ENCODE data around the gene KRTAP4-1.
"Not testable (repeated sequence)": the region's sequence is repeated elsewhere in the genome, so short reads cannot be mapped to it uniquely, and the experiment has no call there.

KRTAP4-1 gene

GRCh38 chr17:41184480-41184961 lies at the start of gene KRTAP4-1:
KRTAP4-1 (minus strand) TSS chr17:41184911; CDS start chr17:41184854, 57 bp downstream.
- no peak for TF ChIP-seq CTCF (IDR thresholded peaks at IDR 0.05; ENCODE audit: low read depth, low read length)
- no peak for DNase-seq (ENCODE audit: extremely low read depth, low read depth)

DNA sequence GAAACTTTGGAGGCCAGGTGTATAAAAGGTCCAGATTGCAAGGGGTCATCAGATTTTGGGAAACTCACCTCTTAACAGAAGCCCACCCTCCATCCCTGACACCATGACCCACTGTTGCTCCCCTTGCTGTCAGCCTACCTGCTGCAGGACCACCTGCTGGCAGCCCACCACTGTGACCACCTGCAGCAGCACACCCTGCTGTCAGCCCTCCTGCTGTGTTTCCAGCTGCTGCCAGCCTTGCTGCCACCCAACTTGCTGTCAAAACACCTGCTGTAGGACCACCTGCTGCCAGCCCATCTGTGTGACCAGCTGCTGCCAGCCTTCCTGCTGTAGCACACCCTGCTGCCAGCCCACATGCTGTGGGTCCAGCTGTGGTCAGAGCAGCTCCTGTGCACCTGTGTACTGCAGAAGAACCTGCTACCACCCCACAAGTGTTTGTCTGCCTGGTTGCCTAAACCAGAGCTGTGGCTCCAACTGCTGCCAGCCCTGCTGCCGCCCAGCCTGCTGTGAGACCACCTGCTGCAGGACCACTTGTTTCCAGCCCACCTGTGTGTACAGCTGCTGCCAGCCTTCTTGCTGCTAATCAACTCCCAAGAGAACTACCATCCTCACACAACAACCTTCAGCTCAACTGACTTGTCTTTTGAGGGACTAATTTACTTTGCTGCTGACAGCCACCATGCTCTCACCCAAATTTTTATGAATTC lies 47.8 kb upstream of the KRTAP4-1 start, which contains the start of gene KRTAP9-3:
Gene KRTAP9-3 (plus strand): TSS at position 51 of the 707 bp plus-strand sequence. CDS start 53 bp downstream, at position 104.
- DNase-seq (ENCODE audit: extremely low read depth, low read depth): not testable (repeated sequence)

- TF ChIP-seq CTCF (IDR thresholded peaks at IDR 0.05; ENCODE audit: low read depth, low read length): no peak
- no peak for DNase-seq (ENCODE audit: extremely low read depth, low read depth)
These were observed 47.0 kb upstream of the KRTAP4-1 start for GRCh38 chr17:41231731-41232130.

DNA sequence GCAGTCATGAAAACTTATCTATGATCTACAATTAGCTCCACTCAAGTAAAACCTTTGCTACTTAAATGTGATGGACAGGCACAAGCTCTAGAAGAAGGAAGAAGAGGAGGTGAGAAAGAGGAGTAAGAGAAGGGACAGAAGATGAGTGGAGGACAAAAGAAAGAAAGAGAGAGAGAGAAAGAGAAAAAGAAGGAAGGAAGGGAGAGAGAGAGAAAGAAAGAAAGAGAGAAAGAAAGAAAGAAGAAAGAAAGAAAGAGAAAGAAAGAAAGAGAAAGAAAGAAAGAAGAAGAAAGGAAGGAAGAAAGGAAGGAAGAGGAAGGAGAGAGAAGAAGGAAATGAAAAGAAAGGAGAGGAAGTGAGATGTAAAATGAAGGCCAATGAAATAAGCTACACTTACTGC lies 45.4 kb upstream of the KRTAP4-1 start:
- DNase-seq (ENCODE audit: extremely low read depth, low read depth): no peak
- TF ChIP-seq CTCF (IDR thresholded peaks at IDR 0.05; ENCODE audit: low read depth, low read length): no peak

GRCh38 chr17:41226598-41227095 lies 41.9 kb upstream of the KRTAP4-1 start, which contains the start of gene KRTAP9-2:
KRTAP9-2 (plus strand) TSS chr17:41226648; CDS start chr17:41226655, 7 bp downstream.
- DNase-seq (ENCODE audit: extremely low read depth, low read depth): not testable (repeated sequence)

- TF ChIP-seq CTCF (IDR thresholded peaks at IDR 0.05; ENCODE audit: low read depth, low read length): no peak
- DNase-seq (ENCODE audit: extremely low read depth, low read depth): no peak
These were observed 41.3 kb upstream of the KRTAP4-1 start for GRCh38 chr17:41226051-41226450.

DNA sequence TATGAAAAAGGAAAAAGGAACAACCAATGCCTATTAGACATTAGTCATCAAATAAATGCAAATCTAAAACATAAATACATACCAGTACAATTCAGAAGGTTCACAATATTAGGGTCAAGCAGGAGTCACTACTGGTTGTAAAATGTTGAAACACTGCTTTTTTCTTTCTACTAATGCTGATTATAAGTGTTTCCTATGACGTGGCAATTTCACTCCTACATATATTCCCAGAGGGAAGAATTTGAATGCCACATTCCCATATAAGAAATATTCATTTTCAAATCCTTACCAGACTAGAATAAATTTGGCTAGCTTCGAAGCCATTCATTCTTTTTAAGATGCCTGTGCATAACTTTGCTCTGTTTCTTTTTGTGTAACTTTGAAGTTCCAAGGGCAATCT lies 39.1 kb upstream of the KRTAP4-1 start:
- no peak for TF ChIP-seq CTCF (IDR thresholded peaks at IDR 0.05; ENCODE audit: low read depth, low read length)
- DNase-seq (ENCODE audit: extremely low read depth, low read depth): no peak

- DNase-seq (ENCODE audit: extremely low read depth, low read depth): no peak
- TF ChIP-seq CTCF (IDR thresholded peaks at IDR 0.05; ENCODE audit: low read depth, low read length): no peak
These were observed 31.0 kb upstream of the KRTAP4-1 start for GRCh38 chr17:41215681-41216080.
